22Rv1 (cell line): ENCODE measurements around the gene KIF26B.

ENCODE experiments used
- ZFX ChIP-seq: fragments of 450-650 bp; IDR thresholded peaks from 2 replicates; pipeline ENCODE4 v1.6.1; 2017; ENCODE audit warnings: antibody characterized with exemption, borderline replicate concordance
- TF ChIP-seq, protein P1 (sequence below): fragments of 450-650 bp; IDR thresholded peaks from 2 replicates; pipeline ENCODE4 v1.5.1; 2017; ENCODE audit warnings: mild to moderate bottlenecking

DNA sequence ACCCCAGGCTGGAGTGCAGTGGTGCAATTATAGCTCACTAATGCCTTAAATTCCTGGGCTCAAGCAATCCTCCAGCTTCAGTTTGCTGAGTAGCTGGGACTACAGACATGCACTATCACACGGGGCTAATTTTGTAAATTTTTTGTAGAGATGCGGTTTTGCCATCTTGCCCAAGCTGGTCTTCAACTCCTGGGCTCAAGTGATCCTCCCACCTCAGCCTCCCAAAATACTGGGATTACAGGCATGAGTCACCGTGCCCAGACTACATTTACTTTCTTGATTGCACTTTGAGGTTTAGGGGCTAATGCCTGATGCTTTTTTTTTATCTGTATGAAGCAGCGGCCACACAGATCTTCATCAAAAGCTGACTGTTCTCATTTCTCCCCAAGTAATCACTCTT lies 124.6 kb downstream of the KIF26B start:
- TF ChIP-seq, protein P1, sequence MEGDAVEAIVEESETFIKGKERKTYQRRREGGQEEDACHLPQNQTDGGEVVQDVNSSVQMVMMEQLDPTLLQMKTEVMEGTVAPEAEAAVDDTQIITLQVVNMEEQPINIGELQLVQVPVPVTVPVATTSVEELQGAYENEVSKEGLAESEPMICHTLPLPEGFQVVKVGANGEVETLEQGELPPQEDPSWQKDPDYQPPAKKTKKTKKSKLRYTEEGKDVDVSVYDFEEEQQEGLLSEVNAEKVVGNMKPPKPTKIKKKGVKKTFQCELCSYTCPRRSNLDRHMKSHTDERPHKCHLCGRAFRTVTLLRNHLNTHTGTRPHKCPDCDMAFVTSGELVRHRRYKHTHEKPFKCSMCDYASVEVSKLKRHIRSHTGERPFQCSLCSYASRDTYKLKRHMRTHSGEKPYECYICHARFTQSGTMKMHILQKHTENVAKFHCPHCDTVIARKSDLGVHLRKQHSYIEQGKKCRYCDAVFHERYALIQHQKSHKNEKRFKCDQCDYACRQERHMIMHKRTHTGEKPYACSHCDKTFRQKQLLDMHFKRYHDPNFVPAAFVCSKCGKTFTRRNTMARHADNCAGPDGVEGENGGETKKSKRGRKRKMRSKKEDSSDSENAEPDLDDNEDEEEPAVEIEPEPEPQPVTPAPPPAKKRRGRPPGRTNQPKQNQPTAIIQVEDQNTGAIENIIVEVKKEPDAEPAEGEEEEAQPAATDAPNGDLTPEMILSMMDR = no peak
- TF ChIP-seq ZFX = no peak
